GM12865 (cell line): ENCODE data around the gene RORB.

Experiments used
- DNase-seq: peaks from one replicate; pipeline ENCODE4 v3.0.0; 2010; ENCODE audit warnings: low read depth
- H3K4me3 ChIP-seq: 2 replicates; pipeline ENCODE4 v1.5.1; 2011; ENCODE audit warnings: mild to moderate bottlenecking, low read depth, low read length, control low read depth
- CTCF ChIP-seq: IDR thresholded peaks from 2 replicates; pipeline ENCODE4 v1.5.1; 2011; ENCODE audit warnings: low read length, control low read depth, low read depth, inconsistent platforms; ENCODE audit not compliant: insufficient read depth; ENCODE audit errors: missing control alignments

The RORB gene

GRCh38 chr9:74551266-74551665, 54.1 kb downstream of the RORB start:
- DNase-seq: no peak
- no peak overlapping the region for H3K4me3 ChIP-seq
- no peak for TF ChIP-seq CTCF

GRCh38 chr9:74554751-74555419, 57.8 kb downstream of the RORB start:
- DNase-seq: no peak
- no peak for TF ChIP-seq CTCF
- H3K4me3 ChIP-seq: no peak overlapping the region

- TF ChIP-seq CTCF: no peak
- H3K4me3 ChIP-seq: no peak overlapping the region
- no peak for DNase-seq
These were observed 58.4 kb downstream of the RORB start for GRCh38 chr9:74555565-74555964.

- H3K4me3 ChIP-seq: no peak overlapping the region
- peak; percentile 51 for DNase-seq
- no peak for TF ChIP-seq CTCF
These were observed 59.5 kb downstream of the RORB start for GRCh38 chr9:74556685-74557084.

- no peak for DNase-seq
- TF ChIP-seq CTCF: no peak
- H3K4me3 ChIP-seq: no peak overlapping the region
These were observed 60.4 kb downstream of the RORB start for GRCh38 chr9:74557571-74557970.

GRCh38 chr9:74562611-74563010, 65.5 kb downstream of the RORB start:
- no peak overlapping the region for H3K4me3 ChIP-seq
- TF ChIP-seq CTCF: no peak
- no peak for DNase-seq

GRCh38 chr9:74570879-74571512, 73.9 kb downstream of the RORB start:
- DNase-seq: peak; percentile 32
- peak; percentile 56 for TF ChIP-seq CTCF

More at GRCh38 chr9:74570879-74571512, 73.9 kb downstream of the RORB start:
- H3K4me3 ChIP-seq: no peak overlapping the region
